GM23338 (cell line): ENCODE measurements around the gene RAD51B. TPM values are rescaled to one million over a fixed set of nuclear protein-coding genes. Genes with fewer than 3 reads are reported as not detected.

Experiments
- ATAC-seq: fragments of 200-7000 bp; cut with Tn5 transposase; 3 replicates; pipeline ENCODE4 v1.9.1; 2020
- DNase-seq: peaks from one replicate; pipeline ENCODE4 v3.0.0-alpha.2; 2015; ENCODE audit warnings: low spot score
- H2AFZ ChIP-seq: fragments of 200-600 bp; sonication (generic); 2 replicates; pipeline ENCODE4 v1.8.0; 2016; ENCODE audit warnings: antibody characterized with exemption, mild to moderate bottlenecking, moderate library complexity
- H3F3A ChIP-seq: fragments of 200-600 bp; sonication (generic); replicated peaks from 2 replicates; pipeline ENCODE4 v1.8.0; 2017; ENCODE audit warnings: antibody characterized with exemption, mixed run types, low read depth
- H3K27ac ChIP-seq: fragments of 200-600 bp; sonication (generic); 2 replicates; pipeline ENCODE4 v1.6.1; 2016; ENCODE audit warnings: low read depth
- H3K27me3 ChIP-seq: fragments of 200-600 bp; sonication (generic); 2 replicates; pipeline ENCODE4 v1.8.0; 2016; ENCODE audit warnings: mild to moderate bottlenecking, mixed run types, moderate library complexity; ENCODE audit not compliant: insufficient read depth
- H3K36me3 ChIP-seq: fragments of 200-600 bp; sonication (generic); 2 replicates; pipeline ENCODE4 v1.8.0; 2016; ENCODE audit warnings: mild to moderate bottlenecking; ENCODE audit not compliant: insufficient read depth
- H3K4me1 ChIP-seq: fragments of 200-600 bp; sonication (generic); 2 replicates; pipeline ENCODE4 v1.8.0; 2016; ENCODE audit warnings: mild to moderate bottlenecking, moderate library complexity; ENCODE audit not compliant: insufficient read depth
- H3K4me2 ChIP-seq: fragments of 200-600 bp; sonication (generic); 2 replicates; pipeline ENCODE4 v1.7.1; 2017; ENCODE audit warnings: mixed run types
- H3K4me3 ChIP-seq: fragments of 200-600 bp; sonication (generic); 2 replicates; pipeline ENCODE4 v1.6.1; 2016; ENCODE audit warnings: mixed run types
- H3K79me2 ChIP-seq: fragments of 200-600 bp; sonication (generic); replicated peaks from 2 replicates; pipeline ENCODE4 v1.8.0; 2017; ENCODE audit warnings: mild to moderate bottlenecking; ENCODE audit not compliant: insufficient read depth
- H3K9me2 ChIP-seq: fragments of 200-600 bp; sonication (generic); 2 replicates; pipeline ENCODE4 v1.8.0; 2017; ENCODE audit not compliant: insufficient read depth
- H4K20me1 ChIP-seq: fragments of 200-600 bp; sonication (generic); replicated peaks from 2 replicates; pipeline ENCODE4 v1.8.0; 2017; ENCODE audit warnings: mild to moderate bottlenecking; ENCODE audit not compliant: insufficient read depth
- H3K27ac Mint-ChIP-seq: 2 replicates; pipeline ENCODE4 v1.8.0; 2020; ENCODE audit warnings: inconsistent platforms, mild to moderate bottlenecking, moderate library complexity, mixed read lengths
- H3K27me3 Mint-ChIP-seq: 3 replicates; pipeline ENCODE4 v1.8.0; 2022; ENCODE audit warnings: low read depth, mild to moderate bottlenecking, moderate library complexity, mixed read lengths, inconsistent platforms; ENCODE audit not compliant: insufficient read depth, poor library complexity
- H3K36me3 Mint-ChIP-seq: 3 replicates; pipeline ENCODE4 v1.8.0; 2021; ENCODE audit warnings: low read depth, mild to moderate bottlenecking, inconsistent platforms, moderate library complexity, mixed read lengths
- H3K4me1 Mint-ChIP-seq: 3 replicates; pipeline ENCODE4 v1.8.0; 2020; ENCODE audit warnings: mild to moderate bottlenecking, inconsistent platforms, mixed read lengths
- H3K4me3 Mint-ChIP-seq: 3 replicates; pipeline ENCODE4 v1.8.0; 2021; ENCODE audit warnings: moderate library complexity, mild to moderate bottlenecking, inconsistent platforms, mixed read lengths
- H3K9me3 Mint-ChIP-seq: 3 replicates; pipeline ENCODE4 v1.8.0; 2020; ENCODE audit warnings: moderate library complexity, mild to moderate bottlenecking, inconsistent platforms, mixed read lengths
- CREB1 ChIP-seq: fragments of 250-450 bp; sonication (Bioruptor Pico); IDR thresholded peaks from 2 replicates; pipeline ENCODE4 v1.5.0; 2020; ENCODE audit warnings: low read depth, mild to moderate bottlenecking, moderate library complexity
- CTCF ChIP-seq, 2 experiments: fragments of 200-600 bp in 1 of 2; sonication (generic) in 1 of 2; conservative IDR thresholded peaks; 2 replicates each; pipeline versions ENCODE4 v1.5.1 to v1.6.1; 2016 to 2017; ENCODE audit warnings: antibody characterized with exemption in 2 of 2, low read depth in 2 of 2, mild to moderate bottlenecking in 2 of 2, moderate library complexity in 1 of 2
- ETS1 ChIP-seq: IDR thresholded peaks from 2 replicates; pipeline ENCODE4 v1.6.1; 2016; ENCODE audit warnings: antibody characterized with exemption
- EZH2 ChIP-seq: fragments of 200-600 bp; sonication (generic); IDR thresholded peaks from one replicate; pipeline ENCODE4 v1.8.0; 2017; ENCODE audit warnings: antibody characterized with exemption, mild to moderate bottlenecking, low read depth; ENCODE audit not compliant: unreplicated experiment
- EZH2phosphoT487 ChIP-seq: fragments of 200-600 bp; sonication (generic); IDR thresholded peaks from one replicate; pipeline ENCODE4 v1.8.1; 2018; ENCODE audit warnings: antibody characterized with exemption; ENCODE audit not compliant: unreplicated experiment
- JUNB ChIP-seq: IDR thresholded peaks from one replicate; pipeline ENCODE4 v1.6.1; 2016; ENCODE audit warnings: antibody characterized with exemption; ENCODE audit not compliant: unreplicated experiment
- NANOG ChIP-seq: IDR thresholded peaks from 2 replicates; pipeline ENCODE4 v1.6.1; 2016; ENCODE audit warnings: antibody characterized with exemption, borderline replicate concordance
- POLR2AphosphoS5 ChIP-seq: IDR thresholded peaks from 2 replicates; pipeline ENCODE4 v1.6.1; 2016; ENCODE audit warnings: antibody characterized with exemption, low read depth
- REST ChIP-seq: IDR thresholded peaks from one replicate; pipeline ENCODE4 v1.6.1; 2018; ENCODE audit warnings: antibody characterized with exemption; ENCODE audit not compliant: unreplicated experiment
- STAT1 ChIP-seq: IDR thresholded peaks from one replicate; pipeline ENCODE4 v1.6.1; 2016; ENCODE audit warnings: antibody characterized with exemption; ENCODE audit not compliant: unreplicated experiment
- ZNF114 ChIP-seq: fragments of 250-450 bp; sonication (Bioruptor Pico); IDR thresholded peaks from 2 replicates; pipeline ENCODE4 v1.5.0; 2020; ENCODE audit warnings: mild to moderate bottlenecking, moderate library complexity
- ZNF331 ChIP-seq: fragments of 250-450 bp; sonication (Bioruptor Pico); IDR thresholded peaks from 2 replicates; pipeline ENCODE4 v1.5.0; 2020; ENCODE audit warnings: low read depth, mild to moderate bottlenecking, moderate library complexity
- ZNF462 ChIP-seq: fragments of 250-450 bp; sonication (Bioruptor Pico); IDR thresholded peaks from 2 replicates; pipeline ENCODE4 v1.5.0; 2020; ENCODE audit warnings: mild to moderate bottlenecking, moderate library complexity
- polyA plus RNA-seq: library from polyadenylated mRNA; unstranded; fragments of >200 nt; fragmentation: Nextera tagmentation; extraction: Ambion mirVana; gene quantifications from 2 replicates; pipeline ENCODE4 v1.2.1, GENCODE V29; 2016
- total RNA-seq: library from RNA; depleted of rRNA; stranded (reverse); fragments of >200 nt; shearing (Covaris generic); gene quantifications from 2 replicates; pipeline ENCODE4 v1.2.3, GENCODE V29; 2014

The RAD51B gene
- total and polyA plus RNA-seq, 2 experiments from 2014 or later: 15.7 to 29.1 TPM

GRCh38 chr14:68749487-68750475, 930.2 kb downstream of the RAD51B start:
- Mint-ChIP-seq H3K36me3 (no peaks in the 10 kb centered on the region; the same call in 2 of the 3 replicates), H3K4me1 (peaks cover 3% of the 10 kb centered on the region; the same call in 2 of the 3 replicates), H3K27me3 (no peaks in the 10 kb centered on the region), H3K27ac (no peak overlapping the region), H3K4me3 (no peak overlapping the region), H3K9me3 (no peaks in the 10 kb centered on the region)
- ATAC-seq: no peak
- Histone ChIP-seq H3K9me2 (no peaks in the 10 kb centered on the region), H3K4me1 (no peaks in the 10 kb centered on the region; the same call in 1 of the 2 replicates), H3K4me2 (no peak overlapping the region), H3F3A (no peaks in the 10 kb centered on the region), H3K36me3 (no peaks in the 10 kb centered on the region), H3K27me3 (no peaks in the 10 kb centered on the region), H3K27ac (no peak overlapping the region), H3K79me2 (no peaks in the 10 kb centered on the region), H3K4me3 (no peak overlapping the region), H4K20me1 (no peaks in the 10 kb centered on the region), H2AFZ (no peak overlapping the region)
- TF ChIP-seq STAT1 (no peak), ZNF114 (CRISPR knock-in tag) (no peak), CTCF (conservative IDR thresholded peaks at IDR 0.05; ENCODE audit: low read depth in 2 of 2) (no peak), ZNF462 (no peak), NANOG (no peak), EZH2 (no peak), REST (no peak), CREB1 (CRISPR knock-in tag) (no peak), JUNB (no peak), ETS1 (no peak), POLR2AphosphoS5 (no peak), ZNF331 (CRISPR knock-in tag) (no peak), EZH2phosphoT487 (no peak)
- no peak for DNase-seq
